Karpas-422 (cell line): ENCODE measurements around the gene MYH2. TPM values are rescaled to one million over a fixed set of nuclear protein-coding genes. Genes with fewer than 3 reads are reported as not detected.
"Not testable (repeated sequence)": the region's sequence is repeated elsewhere in the genome, so short reads cannot be mapped to it uniquely, and the experiment has no call there.

Experiments
- DNase-seq: peaks from one replicate; pipeline ENCODE4 v3.0.0-alpha.2; 2015
- H2AFZ ChIP-seq: fragments of 200-600 bp; sonication (generic); 2 replicates; pipeline ENCODE4 v1.6.1; 2014; ENCODE audit warnings: antibody characterized with exemption, low read length, mixed read lengths
- H3K27ac ChIP-seq: fragments of 200-600 bp; sonication (generic); 2 replicates; pipeline ENCODE4 v1.5.1; 2014; ENCODE audit warnings: mild to moderate bottlenecking, low read length, moderate library complexity
- H3K27me3 ChIP-seq: fragments of 200-600 bp; sonication (generic); 2 replicates; pipeline ENCODE4 v1.6.1; 2014; ENCODE audit warnings: low read length, mixed read lengths
- H3K36me3 ChIP-seq: fragments of 200-600 bp; sonication (generic); 2 replicates; pipeline ENCODE4 v1.6.1; 2014; ENCODE audit warnings: low read length, mixed read lengths; ENCODE audit not compliant: insufficient read depth
- H3K4me1 ChIP-seq: fragments of 200-600 bp; sonication (generic); 2 replicates; pipeline ENCODE4 v1.6.1; 2014; ENCODE audit warnings: mild to moderate bottlenecking, low read length, mixed read lengths
- H3K4me2 ChIP-seq: fragments of 200-600 bp; sonication (generic); 2 replicates; pipeline ENCODE4 v1.6.1; 2014; ENCODE audit warnings: low read length, low read depth, mild to moderate bottlenecking; ENCODE audit not compliant: poor library complexity, severe bottlenecking
- H3K4me3 ChIP-seq: fragments of 200-600 bp; sonication (generic); 2 replicates; pipeline ENCODE4 v1.5.1; 2014; ENCODE audit warnings: mild to moderate bottlenecking, antibody characterized with exemption, low read length, mixed read lengths
- H3K79me2 ChIP-seq: fragments of 200-600 bp; sonication (generic); 2 replicates; pipeline ENCODE4 v1.6.1; 2014; ENCODE audit warnings: mild to moderate bottlenecking, low read length, mixed read lengths
- H3K9ac ChIP-seq: fragments of 200-600 bp; sonication (generic); 2 replicates; pipeline ENCODE4 v1.6.0; 2014; ENCODE audit warnings: low read length
- H3K9me2 ChIP-seq: fragments of 200-600 bp; sonication (generic), shearing (Covaris generic); replicated peaks from 2 replicates; pipeline ENCODE4 v1.6.0; 2014; ENCODE audit warnings: mild to moderate bottlenecking, low read length, moderate library complexity; ENCODE audit not compliant: insufficient read depth
- H3K9me3 ChIP-seq: fragments of 300-700, 200-600 bp; sonication (generic); 2 replicates; pipeline ENCODE4 v1.6.1; 2014; ENCODE audit warnings: low read length, mixed read lengths
- H4K20me1 ChIP-seq: fragments of 200-600 bp; sonication (generic); 2 replicates; pipeline ENCODE4 v1.6.1; 2014; ENCODE audit warnings: mild to moderate bottlenecking, antibody characterized with exemption, low read length, low read depth; ENCODE audit not compliant: insufficient read depth
- total RNA-seq: library from RNA; depleted of rRNA; stranded (reverse); fragments of >200 nt; shearing (Covaris generic); gene quantifications from 2 replicates; pipeline ENCODE4 v1.2.3, GENCODE V29; 2014; ENCODE audit warnings: low replicate concordance

MYH2 gene
- total RNA-seq, 1 experiment from 2014 or later, result not detected

DNA sequence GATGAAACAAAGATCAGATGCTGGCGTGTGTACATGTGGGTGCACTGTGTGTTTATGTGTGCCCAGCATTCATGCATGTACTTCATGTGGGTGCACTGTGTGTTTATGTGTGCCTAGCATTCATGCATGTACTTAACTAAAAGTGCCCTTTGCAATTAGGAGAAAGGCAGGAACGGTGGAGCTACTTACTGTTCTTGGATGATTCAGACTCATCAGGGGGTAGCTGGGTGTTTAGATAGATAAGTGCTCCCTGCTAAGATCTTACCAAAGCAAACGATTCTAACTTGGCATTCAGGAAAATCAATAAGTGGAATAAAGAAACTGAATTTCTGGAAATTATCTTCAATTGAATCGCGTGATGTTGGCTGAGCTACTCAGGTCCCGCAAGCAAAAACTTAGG is 8.6 kb upstream of the MYH2 start:
- no peak overlapping the region for H3K4me2 ChIP-seq
- H3K9me2 ChIP-seq, result no peaks in the 10 kb centered on the region
- H3K27ac ChIP-seq, result no peak overlapping the region
- H4K20me1 ChIP-seq, result no peaks in the 10 kb centered on the region
- H3K79me2 ChIP-seq, result no peaks in the 10 kb centered on the region
- H3K27me3 ChIP-seq, result no peaks in the 10 kb centered on the region
- H2AFZ ChIP-seq, result no peak overlapping the region
- no peaks in the 10 kb centered on the region for H3K36me3 ChIP-seq
- H3K4me1 ChIP-seq, result no peaks in the 10 kb centered on the region
- H3K9me3 ChIP-seq, result no peaks in the 10 kb centered on the region
- no peak overlapping the region for H3K4me3 ChIP-seq
- DNase-seq, result no peak
- H3K9ac ChIP-seq, result no peak overlapping the region

DNA sequence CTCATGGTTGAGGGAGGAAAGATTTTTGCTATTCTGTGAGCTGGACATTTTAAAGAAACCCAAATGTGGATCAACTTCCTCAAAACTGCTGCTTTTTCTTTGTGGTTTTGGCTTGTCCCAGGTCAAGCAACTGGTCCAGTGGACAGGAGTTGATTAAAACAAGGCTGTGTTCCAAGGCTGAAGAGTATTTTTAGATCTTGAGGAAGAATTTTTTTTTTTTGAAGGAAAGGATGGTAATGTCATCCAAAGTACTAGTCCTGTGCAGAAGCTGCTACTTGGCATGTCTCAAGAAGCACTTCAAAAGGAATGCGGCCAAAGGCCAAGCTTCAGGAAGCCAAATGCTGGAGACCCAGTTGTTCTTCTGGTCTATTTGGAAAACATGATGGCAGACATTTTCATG is 8.0 kb upstream of the MYH2 start:
- Histone ChIP-seq H3K4me1 (no peaks in the 10 kb centered on the region), H4K20me1 (no peaks in the 10 kb centered on the region), H3K9ac (no peak overlapping the region), H3K4me3 (no peak overlapping the region), H3K9me2 (no peaks in the 10 kb centered on the region), H3K27ac (no peak overlapping the region), H3K36me3 (no peaks in the 10 kb centered on the region), H3K4me2 (no peak overlapping the region), H3K27me3 (no peaks in the 10 kb centered on the region), H2AFZ (no peak overlapping the region), H3K9me3 (no peaks in the 10 kb centered on the region), H3K79me2 (no peaks in the 10 kb centered on the region)
- DNase-seq, result no peak

DNA sequence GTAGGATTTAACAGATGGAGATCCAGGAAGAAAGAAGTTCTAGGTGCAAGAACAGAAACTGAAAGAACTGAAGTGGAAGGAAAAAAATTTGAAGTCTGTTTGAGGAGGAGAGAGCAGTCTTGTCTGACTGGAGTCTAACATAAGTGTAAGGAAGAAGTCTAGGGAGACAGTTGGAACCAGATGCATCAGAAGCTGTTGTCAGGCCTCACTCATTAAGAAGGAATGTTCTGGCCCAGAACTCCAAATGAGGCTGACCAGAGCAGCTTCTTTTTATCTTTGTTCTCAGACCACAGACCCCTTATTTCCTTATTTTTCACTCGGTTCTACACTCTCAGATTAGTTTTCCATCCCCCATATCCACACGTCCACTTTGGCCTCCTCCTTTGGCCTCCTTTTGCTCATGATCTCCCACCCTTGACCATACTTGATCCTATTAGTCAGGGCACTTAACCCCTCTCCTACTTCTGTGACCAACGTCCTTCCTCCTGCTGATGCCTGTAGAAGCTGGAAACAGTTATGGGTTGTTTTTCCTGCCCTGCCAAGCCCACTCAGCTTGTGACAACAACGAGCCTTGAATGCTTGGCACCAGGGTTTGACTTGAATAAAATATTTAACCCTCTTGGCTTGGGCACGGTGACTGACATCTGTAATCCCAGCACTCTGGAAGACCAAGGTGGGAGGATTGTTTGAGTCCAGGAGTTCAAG is 7.0 kb upstream of the MYH2 start:
- no peaks in the 10 kb centered on the region for H3K9me2 ChIP-seq
- H3K4me2 ChIP-seq, result no peak overlapping the region
- no peak overlapping the region for H3K9ac ChIP-seq
- no peak overlapping the region for H3K27ac ChIP-seq
- H2AFZ ChIP-seq, result no peak overlapping the region
- H3K79me2 ChIP-seq, result no peaks in the 10 kb centered on the region
- no peaks in the 10 kb centered on the region for H3K27me3 ChIP-seq
- H3K36me3 ChIP-seq, result no peaks in the 10 kb centered on the region
- H4K20me1 ChIP-seq, result no peaks in the 10 kb centered on the region
- H3K4me1 ChIP-seq, result no peaks in the 10 kb centered on the region
- no peak overlapping the region for H3K4me3 ChIP-seq
- H3K9me3 ChIP-seq, result no peaks in the 10 kb centered on the region
- DNase-seq, result no peak

DNA sequence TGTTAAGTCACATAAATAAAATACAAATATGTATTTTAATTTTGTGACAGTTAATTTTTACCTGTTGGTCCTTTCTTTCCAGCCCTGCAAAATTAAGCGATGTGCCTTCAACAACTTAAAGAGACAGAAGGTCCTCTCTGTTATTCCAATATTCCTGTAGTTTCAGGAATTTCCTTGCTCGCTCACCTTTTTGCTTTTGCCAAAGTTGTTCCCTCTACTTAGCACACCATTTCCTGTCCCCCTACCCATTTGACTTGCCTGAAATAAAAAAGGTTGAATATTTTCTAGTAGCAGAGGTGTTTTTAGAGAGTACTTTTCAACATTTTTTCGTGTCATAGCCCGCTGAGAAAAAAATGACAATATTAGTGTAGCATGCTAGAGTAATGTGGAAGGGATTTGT is 556 bp upstream of the MYH2 start:
- no peaks in the 10 kb centered on the region for H3K9me2 ChIP-seq
- H3K4me1 ChIP-seq, result no peaks in the 10 kb centered on the region

DNA sequence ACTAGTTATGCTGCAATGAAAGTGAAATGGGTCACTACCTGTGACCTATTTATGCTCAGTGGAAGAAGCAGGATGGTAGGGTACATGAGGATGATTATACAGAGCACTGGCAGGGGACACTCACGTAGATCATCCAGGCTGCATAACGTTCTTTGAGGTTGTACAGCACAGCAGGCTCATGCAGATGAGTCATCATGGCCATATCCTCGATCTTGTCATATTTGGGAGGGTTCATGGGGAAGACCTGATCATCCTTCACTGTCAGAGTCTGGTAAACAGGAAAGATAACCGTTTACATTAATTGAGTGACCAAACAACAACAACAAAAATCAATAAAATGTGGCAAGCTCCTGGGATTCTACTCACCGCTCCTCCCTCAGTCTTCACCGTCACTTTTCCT is 2.1 kb downstream of the MYH2 start:
- Histone ChIP-seq H2AFZ (no peak overlapping the region), H3K4me3 (no peak overlapping the region), H3K9me2 (no peaks in the 10 kb centered on the region), H4K20me1 (no peaks in the 10 kb centered on the region), H3K9ac (no peak overlapping the region), H3K36me3 (no peaks in the 10 kb centered on the region), H3K79me2 (no peaks in the 10 kb centered on the region), H3K9me3 (no peaks in the 10 kb centered on the region), H3K27ac (no peak overlapping the region), H3K4me2 (no peak overlapping the region), H3K4me1 (no peaks in the 10 kb centered on the region), H3K27me3 (no peaks in the 10 kb centered on the region)
- no peak for DNase-seq

More for the DNA sequence above, 556 bp upstream of the MYH2 start:
- Histone ChIP-seq H3K27ac (no peak overlapping the region), H3K36me3 (no peaks in the 10 kb centered on the region), H4K20me1 (no peaks in the 10 kb centered on the region), H3K27me3 (no peaks in the 10 kb centered on the region), H3K9ac (no peak overlapping the region), H3K4me3 (no peak overlapping the region), H3K79me2 (no peaks in the 10 kb centered on the region), H3K4me2 (no peak overlapping the region), H2AFZ (no peak overlapping the region), H3K9me3 (no peaks in the 10 kb centered on the region)
- no peak for DNase-seq

DNA sequence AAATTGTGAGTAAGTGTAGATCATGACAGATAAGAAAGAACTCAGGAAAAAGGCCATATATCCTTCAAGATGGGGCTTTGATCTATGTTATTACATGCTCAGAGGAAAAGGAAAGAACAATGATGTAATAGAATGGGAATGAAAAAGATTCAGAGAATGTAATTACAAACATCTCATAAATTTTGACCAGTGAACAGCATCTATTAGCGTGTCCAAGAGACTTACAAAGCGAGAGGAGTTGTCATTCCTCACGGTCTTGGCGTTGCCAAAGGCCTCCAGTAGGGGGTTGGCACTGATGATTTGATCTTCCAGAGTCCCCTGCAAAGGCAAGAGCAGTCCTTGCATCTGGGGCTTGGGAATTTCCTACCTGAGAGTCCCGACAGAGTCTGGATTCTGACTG is 6.0 kb downstream of the MYH2 start:
- H2AFZ ChIP-seq, H3K27me3 ChIP-seq, H3K4me1 ChIP-seq, DNase-seq, H3K9ac ChIP-seq, H3K9me2 ChIP-seq, H3K4me2 ChIP-seq, H3K27ac ChIP-seq, H3K36me3 ChIP-seq, H4K20me1 ChIP-seq, H3K79me2 ChIP-seq, H3K9me3 ChIP-seq, H3K4me3 ChIP-seq: not testable (repeated sequence)

DNA sequence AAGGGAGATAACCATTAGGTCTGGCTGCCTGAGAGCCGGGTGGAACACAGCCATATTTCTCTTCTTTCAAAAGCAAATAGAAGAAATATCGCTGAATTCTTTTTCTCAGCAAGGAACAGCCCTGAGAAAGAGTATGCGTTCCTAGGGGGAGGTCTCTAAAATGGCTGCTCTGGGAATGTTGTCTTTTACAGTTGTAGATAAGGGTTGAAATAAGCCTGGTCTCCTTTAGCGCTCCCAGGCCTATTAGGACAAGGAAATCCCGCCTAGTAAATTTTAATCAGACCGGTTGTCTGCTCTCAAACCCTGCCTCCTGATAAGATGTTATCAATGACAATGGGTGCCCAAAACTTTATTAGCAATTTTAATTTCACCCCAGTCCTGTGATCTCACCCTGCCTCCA is 8.3 kb downstream of the MYH2 start:
- DNase-seq, H3K4me2 ChIP-seq, H3K27me3 ChIP-seq: not testable (repeated sequence)

DNA sequence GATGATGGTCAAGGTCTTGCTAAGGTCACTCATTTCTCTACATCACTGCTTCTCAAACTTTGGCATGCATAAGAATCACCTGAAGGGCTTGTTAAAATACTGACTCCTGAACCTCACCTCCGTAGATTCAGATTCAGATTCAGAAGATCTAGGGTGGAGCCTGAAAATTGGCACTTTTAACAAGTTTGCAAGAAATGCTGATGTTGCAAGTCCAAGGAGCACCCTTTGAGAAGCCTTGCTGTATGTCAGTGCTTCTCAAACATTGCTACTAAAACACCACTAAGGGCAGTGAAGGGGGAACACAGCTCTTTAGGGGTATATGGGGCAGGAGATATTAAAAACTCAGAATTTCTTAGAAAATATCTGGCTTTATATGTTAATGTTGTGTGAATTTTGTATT is 17.4 kb downstream of the MYH2 start:
- Histone ChIP-seq H3K27me3 (no peaks in the 10 kb centered on the region), H3K9ac (no peak overlapping the region), H3K27ac (no peak overlapping the region), H3K4me1 (no peaks in the 10 kb centered on the region), H3K4me2 (no peak overlapping the region), H3K9me3 (no peaks in the 10 kb centered on the region), H3K9me2 (no peaks in the 10 kb centered on the region), H3K79me2 (no peaks in the 10 kb centered on the region), H4K20me1 (no peaks in the 10 kb centered on the region), H2AFZ (no peak overlapping the region), H3K36me3 (no peaks in the 10 kb centered on the region), H3K4me3 (no peak overlapping the region)
- DNase-seq, result no peak

More for the DNA sequence above, 8.3 kb downstream of the MYH2 start:
- H3K4me1 ChIP-seq, H3K27ac ChIP-seq, H4K20me1 ChIP-seq, H3K4me3 ChIP-seq, H2AFZ ChIP-seq, H3K9ac ChIP-seq, H3K79me2 ChIP-seq, H3K9me2 ChIP-seq, H3K36me3 ChIP-seq, H3K9me3 ChIP-seq: not testable (repeated sequence)

DNA sequence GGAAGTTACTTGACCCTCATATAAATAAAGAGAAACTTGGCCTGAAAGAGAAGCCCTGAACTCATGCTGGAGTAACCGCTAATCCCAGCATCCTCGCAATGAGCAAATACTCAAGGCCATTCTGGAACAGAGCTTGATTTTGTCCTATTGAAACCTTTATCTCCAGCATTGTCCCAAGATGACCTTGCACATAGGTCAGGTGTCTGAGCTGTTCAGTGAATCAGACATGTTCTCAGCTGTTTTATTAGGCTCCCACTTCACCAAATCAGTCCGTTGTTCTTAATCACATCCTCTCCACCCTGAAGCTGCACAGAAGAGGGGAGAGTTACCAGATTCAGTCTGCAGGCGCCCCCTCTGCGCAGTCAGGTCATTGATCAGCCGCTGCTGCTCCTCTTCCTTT is 22.0 kb downstream of the MYH2 start:
- H3K36me3 ChIP-seq, result no peaks in the 10 kb centered on the region
- no peak overlapping the region for H3K9ac ChIP-seq
- H3K79me2 ChIP-seq, result no peaks in the 10 kb centered on the region
- no peak for DNase-seq
- no peaks in the 10 kb centered on the region for H3K27me3 ChIP-seq
- H4K20me1 ChIP-seq, result no peaks in the 10 kb centered on the region
- H3K4me1 ChIP-seq, result no peaks in the 10 kb centered on the region
- H3K9me2 ChIP-seq, result no peaks in the 10 kb centered on the region
- no peaks in the 10 kb centered on the region for H3K9me3 ChIP-seq
- no peak overlapping the region for H3K4me3 ChIP-seq
- no peak overlapping the region for H3K4me2 ChIP-seq
- H3K27ac ChIP-seq, result no peak overlapping the region
- no peak overlapping the region for H2AFZ ChIP-seq
